Body of pancreas (tissue), 4 donors: ENCODE data around the gene KCNQ5. TPM values are rescaled to one million over a fixed set of nuclear protein-coding genes. Genes with fewer than 3 reads are reported as not detected.

Experiments used
- ATAC-seq: fragments of 150-250 bp; one replicate; pipeline ENCODE4 v1.9.1; 2016
- DNase-seq, 4 donors: peaks; one replicate each; pipeline ENCODE4 v3.0.0-alpha.2; 2019
- H3K27ac ChIP-seq, 4 donors: fragments of 200-600 bp; sonication (generic); 1 replicate in 3 of 4; 2 replicates in 1 of 4; pipeline versions ENCODE4 v1.5.1 to v1.6.1; 2016 to 2019; ENCODE audit warnings: mild to moderate bottlenecking in 1 of 4, mixed read lengths in 1 of 4, moderate library complexity in 1 of 4
- H3K27me3 ChIP-seq, 2 donors: fragments of 200-600 bp; sonication (generic); one replicate each; pipeline ENCODE4 v1.6.0; 2016; ENCODE audit warnings: mild to moderate bottlenecking in 1 of 2
- H3K36me3 ChIP-seq, 2 donors: fragments of 200-600 bp; sonication (generic); replicated peaks in 1 of 2; 2 replicates each; pipeline ENCODE4 v1.5.1; 2016; ENCODE audit warnings: low read depth in 2 of 2; ENCODE audit not compliant: insufficient read depth in 1 of 2
- H3K4me1 ChIP-seq: fragments of 200-600 bp; sonication (generic); one replicate; pipeline ENCODE4 v1.6.0; 2016
- H3K4me3 ChIP-seq, 2 donors: fragments of 200-600 bp; sonication (generic); 1 replicate in 1 of 2; 2 replicates in 1 of 2; pipeline ENCODE4 v1.5.1; 2016 to 2019
- H3K9me3 ChIP-seq, 3 donors: fragments of 200-600 bp; sonication (generic); 1 replicate in 2 of 3; 2 replicates in 1 of 3; pipeline ENCODE4 v1.5.1; 2016
- CTCF ChIP-seq, 7 experiments: fragments of 450-650 bp in 4 of 7; fragments of 200-600 bp in 3 of 7; sonication (generic) in 3 of 7; IDR thresholded peaks; one replicate each; pipeline ENCODE4 v1.5.1; 2016 to 2019; ENCODE audit warnings: antibody characterized with exemption in 7 of 7
- POLR2A ChIP-seq, 3 donors: fragments of 450-650 bp; IDR thresholded peaks; one replicate each; pipeline ENCODE4 v1.6.1; 2016; ENCODE audit warnings: antibody characterized with exemption in 3 of 3, mild to moderate bottlenecking in 2 of 3
- WGBS, 2 donors: methylation state at CpG; one replicate each; pipeline ENCODE4 v1.1.5; 2017; 5-methylcytosine and 5-hydroxymethylcytosine counted together
- intact Hi-C: fragments of 100-400 bp; cut with DNase I; formaldehyde crosslinking; loops from one replicate; pipeline ENCODE4 v1.15.1; 2023
- microRNA-seq, 2 donors: library from miRNA; unstranded; fragments of <30 nt; microRNA quantifications; one replicate each; pipeline ENCODE4, GENCODE V29; 2016; ENCODE audit warnings: borderline number of aligned reads in 2 of 2, borderline replicate concordance in 2 of 2
- small RNA-seq: library from RNA; depleted of rRNA; stranded (forward); fragments of <200 nt; gene quantifications from one replicate; pipeline ENCODE3, GENCODE V24; 2016
- total RNA-seq, 2 donors: library from RNA; depleted of rRNA; stranded (reverse); fragments of >200 nt; gene quantifications; one replicate each; pipeline ENCODE4 v1.1.0, GENCODE V29; 2016

Gene KCNQ5
- total RNA-seq, 2 donors from 2014 or later, result 1.0 to 1.6 TPM

- intact Hi-C loops, result no loop called here
- Histone ChIP-seq H3K36me3 (no peaks in the 10 kb centered on the region), H3K4me3 (no peak overlapping the region), H3K27me3 (no peaks in the 10 kb centered on the region), H3K27ac (no peak overlapping the region), H3K9me3 (no peaks in the 10 kb centered on the region), H3K4me1 (no peaks in the 10 kb centered on the region)
- TF ChIP-seq POLR2A (IDR thresholded peaks at IDR 0.05) (no peak), CTCF (IDR thresholded peaks at IDR 0.05) (no peak)
- 87 to 88% methylated on average over 1 of the region's 1 CpG for WGBS, 2 donors
- ATAC-seq (no peak), DNase-seq (no peak)
Observed at GRCh38 chr6:73234733-73235132, 612.9 kb downstream of the KCNQ5 start.

- Histone ChIP-seq H3K9me3 (no peaks in the 10 kb centered on the region), H3K36me3 (no peaks in the 10 kb centered on the region), H3K4me3 (no peak overlapping the region), H3K27me3 (no peaks in the 10 kb centered on the region), H3K4me1 (no peaks in the 10 kb centered on the region), H3K27ac (no peak overlapping the region)
- ATAC-seq (no peak), DNase-seq (no peak)
- TF ChIP-seq CTCF (IDR thresholded peaks at IDR 0.05) (no peak), POLR2A (IDR thresholded peaks at IDR 0.05) (no peak)
- WGBS, 2 donors, result 90 to 92% methylated on average over 5 of the region's 5 CpGs
- intact Hi-C loops, result no loop called here
Observed at GRCh38 chr6:73236144-73236750, 614.4 kb downstream of the KCNQ5 start.

GRCh38 chr6:73240730-73241129 is 618.9 kb downstream of the KCNQ5 start:
- Histone ChIP-seq H3K9me3 (no peaks in the 10 kb centered on the region), H3K4me1 (no peaks in the 10 kb centered on the region), H3K27me3 (no peaks in the 10 kb centered on the region), H3K27ac (no peak overlapping the region), H3K4me3 (no peak overlapping the region), H3K36me3 (no peaks in the 10 kb centered on the region)
- DNase-seq (no peak), ATAC-seq (no peak)
- intact Hi-C loops, result no loop called here
- TF ChIP-seq CTCF (IDR thresholded peaks at IDR 0.05) (no peak), POLR2A (IDR thresholded peaks at IDR 0.05) (no peak)
- WGBS, 2 donors, result 63 to 67% methylated on average over 4 of the region's 4 CpGs

GRCh38 chr6:73242001-73242400 is 620.1 kb downstream of the KCNQ5 start:
- DNase-seq (no peak), ATAC-seq (no peak)
- no peak overlapping the region for H3K27ac ChIP-seq
- intact Hi-C loops, result no loop called here
- H3K4me1 ChIP-seq, result no peaks in the 10 kb centered on the region
- WGBS, 2 donors, result 72 to 80% methylated on average over 5 of the region's 5 CpGs
- no peak for TF ChIP-seq POLR2A (IDR thresholded peaks at IDR 0.05)
- TF ChIP-seq CTCF (IDR thresholded peaks at IDR 0.05), result no peak
- H3K27me3 ChIP-seq, result peaks cover 0 to 2% of the 10 kb centered on the region in 2 donors
- no peaks in the 10 kb centered on the region for H3K36me3 ChIP-seq
- no peaks in the 10 kb centered on the region for H3K9me3 ChIP-seq
- H3K4me3 ChIP-seq, result no peak overlapping the region

Small RNA genes lying within 50 kb of the gene (microRNA-seq; reads per million reads assigned to microRNA genes)
- gene MIR4282, result 0 reads per million in 2 donors

Small RNA genes lying within 50 kb of the gene (small RNA-seq; reads per million reads assigned to genes)
- gene MIR4282, result not detected
